ENCODE results near the gene BATF3.
"Not testable (repeated sequence)": the region's sequence is repeated elsewhere in the genome, so short reads cannot be mapped to it uniquely, and the experiment has no call there.

The BATF3 gene

GRCh38 chr1:212655668-212656440 lies 43.8 kb downstream of the BATF3 start:
- no peak for FAIRE-seq

DNA sequence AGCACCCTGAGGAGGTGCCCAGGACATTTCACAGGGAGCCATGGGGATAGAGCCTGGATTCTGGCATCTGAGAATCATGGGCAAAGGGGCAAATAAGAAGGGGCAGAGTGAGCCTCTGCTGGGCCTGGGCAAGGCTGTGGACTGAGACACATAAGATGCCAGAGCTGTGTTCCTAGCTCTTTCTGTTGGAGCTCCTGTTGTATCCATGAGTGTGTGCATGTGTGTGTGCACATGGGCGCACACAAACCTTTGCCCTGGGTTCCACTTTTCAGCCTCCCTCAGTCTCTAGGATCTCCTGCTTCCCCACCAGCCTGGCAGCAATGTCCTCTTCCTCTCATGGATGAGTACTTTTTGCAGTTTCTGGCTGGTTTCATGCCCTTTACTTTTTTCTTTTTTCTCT lies 47.0 kb downstream of the BATF3 start:
- FAIRE-seq, result no peak

- FAIRE-seq, result no peak
These were observed 47.7 kb downstream of the BATF3 start for GRCh38 chr1:212651977-212652376.

DNA sequence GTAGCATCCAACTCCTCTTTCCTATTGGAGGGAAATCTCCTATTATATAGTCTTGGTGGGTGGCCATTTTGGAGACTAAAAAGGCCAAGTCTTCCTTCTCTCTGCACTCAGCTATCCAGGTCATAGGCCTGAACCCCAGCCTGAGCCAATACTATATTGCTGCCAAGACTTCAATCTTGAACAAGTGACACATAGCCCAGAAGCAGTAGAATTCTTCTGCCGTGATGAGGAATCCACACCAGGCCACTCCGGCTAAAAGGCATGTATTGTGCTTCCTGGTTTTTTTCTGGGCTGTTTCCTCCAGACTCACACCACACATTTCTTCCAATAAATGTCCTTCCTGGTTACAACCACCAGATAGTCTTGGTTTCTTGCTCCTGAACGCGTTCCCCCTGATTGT lies 48.1 kb downstream of the BATF3 start:
- FAIRE-seq, result no peak

- no peak for FAIRE-seq
These were observed 49.4 kb downstream of the BATF3 start for GRCh38 chr1:212650228-212650627.

DNA sequence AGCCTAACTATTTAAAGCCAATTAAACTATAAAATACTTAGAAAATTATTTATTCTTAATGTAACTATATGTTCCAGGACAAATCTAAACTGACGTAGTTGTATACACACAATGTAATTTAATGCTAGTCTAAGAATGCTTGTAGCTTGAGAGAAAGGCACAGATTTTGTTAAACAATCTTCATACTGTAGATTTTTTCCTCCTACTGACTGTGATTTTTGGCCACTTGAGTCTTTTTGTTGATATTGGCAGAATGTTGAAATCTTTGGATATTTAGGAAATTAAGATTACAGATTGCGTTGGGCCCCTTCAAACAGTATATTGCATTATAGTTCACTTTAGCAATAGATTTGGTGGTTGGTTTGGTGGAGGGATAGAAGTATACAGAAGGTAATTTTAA lies 50.6 kb downstream of the BATF3 start:
- no peak for FAIRE-seq

GRCh38 chr1:212648431-212648830 lies 51.2 kb downstream of the BATF3 start:
- FAIRE-seq, result no peak

GRCh38 chr1:212647004-212647403 lies 52.6 kb downstream of the BATF3 start:
- FAIRE-seq, result no peak

- no peak for FAIRE-seq
These were observed 53.1 kb downstream of the BATF3 start for GRCh38 chr1:212646588-212646987.

- no peak for FAIRE-seq
These were observed 53.8 kb downstream of the BATF3 start for GRCh38 chr1:212645546-212646543.

DNA sequence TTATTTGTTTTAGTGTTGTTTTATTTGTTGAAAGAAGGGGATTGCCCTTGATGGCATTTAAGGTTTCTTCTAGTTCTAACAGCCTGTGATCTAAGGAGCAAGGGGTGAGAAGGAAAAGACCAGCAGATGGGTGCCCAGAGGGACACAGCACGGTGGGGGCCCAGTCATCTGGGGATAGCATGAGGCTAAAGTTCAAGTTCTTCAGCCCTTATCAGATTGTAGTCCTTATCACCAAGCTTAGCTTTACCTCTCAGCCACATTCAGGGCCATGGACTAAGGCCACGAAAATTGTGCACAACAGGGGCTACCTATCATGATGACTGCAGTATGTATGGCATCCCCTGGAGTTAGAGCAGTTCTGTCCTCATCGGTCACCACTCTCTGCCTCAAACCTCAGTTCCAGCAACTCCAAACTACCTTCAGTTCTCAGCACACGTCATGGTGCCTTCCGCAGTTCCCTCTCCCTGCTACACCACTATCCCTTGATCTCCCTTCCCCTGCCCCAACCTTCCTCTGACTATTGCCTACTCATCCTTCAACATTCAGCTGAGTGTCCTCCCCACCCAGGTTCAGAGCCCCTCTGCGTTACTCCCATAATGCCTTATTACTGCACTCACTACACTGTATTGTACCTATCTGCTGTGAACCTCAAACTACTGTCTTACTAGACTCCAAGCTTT lies 54.6 kb downstream of the BATF3 start:
- FAIRE-seq, result no peak

- FAIRE-seq, result no peak
These were observed 55.8 kb downstream of the BATF3 start for GRCh38 chr1:212643877-212644276.

DNA sequence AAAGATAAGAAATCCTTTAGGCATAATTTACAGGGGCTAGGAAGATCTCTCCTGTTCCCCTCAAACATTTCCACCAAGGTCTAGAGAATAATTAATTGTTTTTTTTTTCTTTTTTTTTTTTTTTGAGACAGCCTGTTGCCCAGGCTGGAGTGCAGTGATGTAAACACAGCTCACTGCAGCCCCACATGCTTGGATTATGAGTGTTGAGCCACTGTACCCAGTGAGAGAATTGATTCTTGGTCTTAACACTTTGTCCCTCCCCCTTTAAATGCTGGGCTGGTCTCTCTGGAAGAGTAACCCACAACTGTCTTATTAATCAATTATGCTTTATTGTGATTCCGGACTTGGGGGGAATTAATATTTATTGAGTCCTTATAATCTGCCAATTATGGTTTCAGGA lies 57.7 kb downstream of the BATF3 start:
- no peak for FAIRE-seq

- FAIRE-seq, result no peak
These were observed 59.3 kb downstream of the BATF3 start for GRCh38 chr1:212640223-212640878.

GRCh38 chr1:212639524-212639923 lies 60.1 kb downstream of the BATF3 start:
- not testable (repeated sequence) for FAIRE-seq

DNA sequence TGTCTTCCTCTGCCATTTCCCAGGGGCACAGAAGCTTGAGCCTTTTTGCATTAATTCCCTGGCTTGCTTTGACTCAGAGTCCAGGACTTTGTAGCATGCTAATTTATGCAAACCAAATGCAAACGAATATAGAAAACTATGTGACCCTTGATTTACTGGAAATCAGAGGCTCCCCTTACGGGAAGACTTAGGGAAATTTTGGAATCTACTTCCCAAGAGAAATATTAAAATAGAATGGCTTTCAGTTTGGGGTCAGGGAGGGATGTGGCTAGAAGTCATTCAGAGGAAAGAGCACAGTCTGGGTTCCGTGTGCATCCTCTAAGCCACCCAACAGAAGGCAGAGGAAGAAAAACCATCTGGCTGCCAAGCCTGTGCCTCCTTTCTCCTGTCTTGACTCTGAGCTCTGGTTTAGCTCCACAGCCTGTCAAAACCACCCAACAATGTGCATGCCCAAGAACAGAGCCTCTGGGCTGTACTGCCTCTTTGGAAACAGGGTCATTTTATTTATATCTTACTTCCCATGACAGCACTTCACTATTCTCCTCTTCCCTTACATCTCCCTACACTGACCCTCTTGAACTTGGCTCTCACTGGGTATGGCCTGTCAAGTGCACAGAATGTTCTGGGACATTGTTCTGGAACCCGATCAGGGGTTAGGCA lies 61.0 kb downstream of the BATF3 start:
- FAIRE-seq, result no peak

DNA sequence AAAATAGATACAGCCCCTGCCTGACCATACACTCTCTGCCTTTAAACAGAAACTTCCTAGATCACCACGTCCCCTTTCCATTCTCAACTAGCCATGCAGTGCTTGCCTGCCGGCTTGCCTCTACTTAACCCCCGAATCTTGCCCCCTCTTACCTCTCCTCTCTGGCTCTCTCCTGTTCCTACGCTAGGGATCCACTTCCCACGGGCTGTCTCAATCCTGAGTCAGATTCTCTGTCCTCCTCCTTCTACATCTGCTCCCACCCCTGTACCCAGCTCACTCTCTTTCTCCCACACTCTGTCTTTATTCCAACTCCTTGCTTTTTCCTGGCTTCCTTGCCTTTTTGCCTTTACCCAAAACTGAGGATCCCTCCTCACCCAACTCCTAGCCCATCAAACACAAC lies 61.7 kb downstream of the BATF3 start:
- no peak for FAIRE-seq
